Renal cortical epithelial cell (primary cell): ENCODE measurements around the gene CCDC174. TPM values are rescaled to one million over a fixed set of nuclear protein-coding genes. Genes with fewer than 3 reads are reported as not detected.

Source experiments
- DNase-seq: peaks from one replicate; pipeline ENCODE4 v3.0.0-alpha.2; 2011; ENCODE audit warnings: low read depth
- total RNA-seq: library from RNA; depleted of rRNA; stranded (reverse); fragments of >200 nt; gene quantifications from 2 replicates; pipeline ENCODE4 v1.2.3, GENCODE V29; 2014

CCDC174 gene
- total RNA-seq, 1 donor from 2014 or later, result 16.2 TPM

GRCh38 chr3:14625443-14625842 is 26.1 kb upstream of the CCDC174 start:
- DNase-seq, result no peak

GRCh38 chr3:14627815-14628214 is 23.7 kb upstream of the CCDC174 start:
- no peak for DNase-seq

GRCh38 chr3:14628406-14628805 is 23.2 kb upstream of the CCDC174 start:
- no peak for DNase-seq

GRCh38 chr3:14630404-14631100 is 21.0 kb upstream of the CCDC174 start:
- DNase-seq, result no peak

GRCh38 chr3:14631101-14631497 is 20.5 kb upstream of the CCDC174 start:
- no peak for DNase-seq

- DNase-seq, result no peak
Observed at GRCh38 chr3:14631687-14632441, 19.7 kb upstream of the CCDC174 start.

GRCh38 chr3:14632442-14632930 is 19.1 kb upstream of the CCDC174 start:
- DNase-seq, result no peak

- DNase-seq, result no peak
Observed at GRCh38 chr3:14633417-14633816, 18.1 kb upstream of the CCDC174 start.

GRCh38 chr3:14633819-14634424 is 17.6 kb upstream of the CCDC174 start:
- DNase-seq, result peak; percentile 67

GRCh38 chr3:14634763-14635400 is 16.7 kb upstream of the CCDC174 start:
- DNase-seq, result no peak

- DNase-seq, result no peak
Observed at GRCh38 chr3:14636496-14637087, 15.0 kb upstream of the CCDC174 start.

- no peak for DNase-seq
Observed at GRCh38 chr3:14640157-14640562, 11.4 kb upstream of the CCDC174 start.

GRCh38 chr3:14640734-14641133 is 10.8 kb upstream of the CCDC174 start:
- no peak for DNase-seq

- DNase-seq, result no peak
Observed at GRCh38 chr3:14641346-14641745, 10.2 kb upstream of the CCDC174 start.

- DNase-seq, result no peak
Observed at GRCh38 chr3:14645453-14645852, 6.1 kb upstream of the CCDC174 start.

GRCh38 chr3:14646131-14646573 is 5.4 kb upstream of the CCDC174 start:
- DNase-seq, result no peak

GRCh38 chr3:14646589-14647413 is 4.8 kb upstream of the CCDC174 start:
- no peak for DNase-seq

GRCh38 chr3:14647976-14648955 is 3.3 kb upstream of the CCDC174 start:
- DNase-seq, result peak; percentile 39

- peak; percentile 89 for DNase-seq
Observed at GRCh38 chr3:14649466-14649865, 2.1 kb upstream of the CCDC174 start.

- DNase-seq, result no peak
Observed at GRCh38 chr3:14650193-14650592, 1.4 kb upstream of the CCDC174 start.
